ENCODE results near the gene BTBD3.

Gene BTBD3

DNA sequence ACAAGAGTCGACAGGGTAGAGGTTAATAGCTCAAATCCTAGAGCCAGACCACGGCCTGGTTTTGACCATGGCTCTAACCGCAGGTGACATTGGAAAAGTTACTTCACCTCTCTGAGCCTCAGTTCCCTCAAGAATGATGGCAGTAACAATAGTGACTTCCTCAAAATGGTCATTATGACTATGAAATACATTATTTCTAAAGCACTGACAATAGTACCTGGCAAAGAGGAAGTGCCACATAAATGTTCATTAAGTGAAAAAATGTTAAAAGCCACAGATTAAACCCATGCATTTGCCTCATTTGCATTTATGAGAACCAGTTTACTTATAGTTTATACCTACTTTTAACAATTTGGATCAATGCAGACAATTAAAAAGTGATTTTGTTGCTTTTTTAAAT, 12.3 kb downstream of the BTBD3 start:
- TF ChIP-seq ZFX (IDR thresholded peaks at IDR 0.05; ENCODE audit: borderline replicate concordance): no peak
- TF ChIP-seq, protein P1, sequence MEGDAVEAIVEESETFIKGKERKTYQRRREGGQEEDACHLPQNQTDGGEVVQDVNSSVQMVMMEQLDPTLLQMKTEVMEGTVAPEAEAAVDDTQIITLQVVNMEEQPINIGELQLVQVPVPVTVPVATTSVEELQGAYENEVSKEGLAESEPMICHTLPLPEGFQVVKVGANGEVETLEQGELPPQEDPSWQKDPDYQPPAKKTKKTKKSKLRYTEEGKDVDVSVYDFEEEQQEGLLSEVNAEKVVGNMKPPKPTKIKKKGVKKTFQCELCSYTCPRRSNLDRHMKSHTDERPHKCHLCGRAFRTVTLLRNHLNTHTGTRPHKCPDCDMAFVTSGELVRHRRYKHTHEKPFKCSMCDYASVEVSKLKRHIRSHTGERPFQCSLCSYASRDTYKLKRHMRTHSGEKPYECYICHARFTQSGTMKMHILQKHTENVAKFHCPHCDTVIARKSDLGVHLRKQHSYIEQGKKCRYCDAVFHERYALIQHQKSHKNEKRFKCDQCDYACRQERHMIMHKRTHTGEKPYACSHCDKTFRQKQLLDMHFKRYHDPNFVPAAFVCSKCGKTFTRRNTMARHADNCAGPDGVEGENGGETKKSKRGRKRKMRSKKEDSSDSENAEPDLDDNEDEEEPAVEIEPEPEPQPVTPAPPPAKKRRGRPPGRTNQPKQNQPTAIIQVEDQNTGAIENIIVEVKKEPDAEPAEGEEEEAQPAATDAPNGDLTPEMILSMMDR (IDR thresholded peaks at IDR 0.05): no peak
- H3K27ac ChIP-seq: no peak overlapping the region

GRCh38 chr20:11935212-11936154, 17.8 kb downstream of the BTBD3 start:
- TF ChIP-seq ZFX (IDR thresholded peaks at IDR 0.05; ENCODE audit: borderline replicate concordance): no peak
- TF ChIP-seq, protein P1 (IDR thresholded peaks at IDR 0.05): no peak
- no peak overlapping the region for H3K27ac ChIP-seq

GRCh38 chr20:11936157-11936556, 18.5 kb downstream of the BTBD3 start:
- TF ChIP-seq ZFX (IDR thresholded peaks at IDR 0.05; ENCODE audit: borderline replicate concordance): no peak
- TF ChIP-seq, protein P1 (IDR thresholded peaks at IDR 0.05): no peak
- no peak overlapping the region for H3K27ac ChIP-seq

- H3K27ac ChIP-seq: no peak overlapping the region
- TF ChIP-seq, protein P1 (IDR thresholded peaks at IDR 0.05): no peak
These were observed 19.5 kb downstream of the BTBD3 start for GRCh38 chr20:11937230-11937629.

DNA sequence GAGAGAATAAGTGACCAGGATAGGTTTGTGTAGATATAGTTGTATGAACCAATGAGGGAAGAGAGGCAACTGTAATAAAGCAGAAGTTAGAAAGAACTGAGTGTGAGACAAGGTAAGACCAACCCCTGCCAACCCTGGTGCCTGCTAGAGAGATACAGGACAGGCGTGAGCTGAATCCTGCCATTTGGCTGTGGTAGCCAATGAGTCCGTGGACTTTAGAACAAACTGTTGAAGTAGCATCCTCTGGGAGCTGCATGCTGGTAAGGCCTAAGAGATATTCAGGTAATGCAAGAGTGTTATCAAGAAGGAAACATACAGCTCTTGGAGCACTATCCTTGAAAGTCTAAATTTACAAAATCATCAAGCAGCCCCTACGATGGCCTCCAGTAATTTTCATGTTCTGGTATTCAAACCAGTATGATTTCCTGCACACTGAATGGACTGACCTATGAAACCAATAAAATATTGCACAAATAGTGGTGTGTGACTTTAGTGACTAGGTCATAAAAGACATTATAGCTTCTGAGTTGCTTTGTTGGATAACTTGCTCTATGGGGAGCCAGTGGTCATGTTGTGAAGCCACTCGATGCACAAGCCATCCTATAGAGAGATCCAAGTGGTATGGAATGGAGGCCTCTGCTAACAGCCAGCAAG, 24.0 kb downstream of the BTBD3 start:
- TF ChIP-seq, protein P1 (IDR thresholded peaks at IDR 0.05): no peak
- no peak for TF ChIP-seq ZFX (IDR thresholded peaks at IDR 0.05; ENCODE audit: borderline replicate concordance)
- H3K27ac ChIP-seq: no peak overlapping the region

DNA sequence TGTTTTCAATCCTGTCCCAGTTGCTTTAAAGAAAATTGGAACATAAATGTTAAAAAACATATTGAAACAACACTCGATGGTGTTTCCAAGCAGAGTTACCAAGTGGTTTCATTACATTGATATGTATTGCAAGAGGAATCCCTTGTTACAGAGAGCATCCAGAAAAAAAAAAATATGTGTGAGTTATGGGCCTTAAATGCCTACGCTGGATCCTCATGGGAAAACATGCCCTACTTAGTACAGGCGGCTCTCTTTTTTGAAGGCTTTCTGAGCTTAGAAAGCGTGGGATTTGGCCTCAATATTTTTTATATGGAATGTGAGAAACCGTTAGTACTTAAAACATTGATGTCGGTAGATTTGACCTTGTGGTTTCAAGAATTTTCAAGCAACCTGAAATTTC, 26.1 kb downstream of the BTBD3 start:
- no peak overlapping the region for H3K27ac ChIP-seq
- TF ChIP-seq, protein P1 (IDR thresholded peaks at IDR 0.05): no peak
- TF ChIP-seq ZFX (IDR thresholded peaks at IDR 0.05; ENCODE audit: borderline replicate concordance): no peak

DNA sequence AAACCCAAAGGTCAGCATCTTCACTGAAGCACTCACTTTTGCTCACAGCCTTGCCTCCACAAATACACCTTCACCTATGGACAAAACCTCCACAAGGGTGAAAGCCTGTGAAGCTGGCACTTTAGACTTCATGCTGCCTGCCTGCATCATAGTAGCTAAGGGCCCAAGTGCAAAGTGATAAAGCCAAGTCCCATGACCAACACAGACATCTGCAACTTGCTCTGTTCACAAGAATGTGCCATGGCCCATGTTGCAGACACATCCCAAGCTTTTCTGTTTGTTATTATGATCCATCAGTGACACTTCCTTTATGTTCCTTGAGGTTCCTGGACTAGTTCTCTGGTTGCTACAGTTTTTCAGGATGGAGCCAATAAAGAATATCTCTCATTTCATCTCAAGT, 31.1 kb downstream of the BTBD3 start:
- no peak for TF ChIP-seq ZFX (IDR thresholded peaks at IDR 0.05; ENCODE audit: borderline replicate concordance)
- TF ChIP-seq, protein P1 (IDR thresholded peaks at IDR 0.05): no peak
- no peak overlapping the region for H3K27ac ChIP-seq

Data from 22Rv1 (cell line).